Rectal smooth muscle tissue (tissue), 1 donor: ENCODE data around the gene PARD6B.
"Not testable (repeated sequence)": the region's sequence is repeated elsewhere in the genome, so short reads cannot be mapped to it uniquely, and the experiment has no call there.

Experiments
- H3K27ac ChIP-seq: one replicate; pipeline ENCODE4 v1.7.0; 2013; ENCODE audit warnings: low read depth, low read length, inconsistent platforms
- H3K27me3 ChIP-seq: one replicate; pipeline ENCODE4 v1.7.0; 2013; ENCODE audit warnings: low read length; ENCODE audit not compliant: control insufficient read depth, insufficient read depth
- H3K36me3 ChIP-seq: one replicate; pipeline ENCODE4 v1.7.0; 2013; ENCODE audit warnings: low read length; ENCODE audit not compliant: control insufficient read depth, insufficient read depth
- H3K4me1 ChIP-seq: one replicate; pipeline ENCODE4 v1.7.0; 2013; ENCODE audit warnings: low read length; ENCODE audit not compliant: control insufficient read depth, insufficient read depth
- H3K4me3 ChIP-seq: one replicate; pipeline ENCODE4 v1.7.0; 2013; ENCODE audit warnings: low read length
- H3K9ac ChIP-seq: one replicate; pipeline ENCODE4 v1.7.0; 2013; ENCODE audit warnings: low read length

Gene PARD6B

DNA sequence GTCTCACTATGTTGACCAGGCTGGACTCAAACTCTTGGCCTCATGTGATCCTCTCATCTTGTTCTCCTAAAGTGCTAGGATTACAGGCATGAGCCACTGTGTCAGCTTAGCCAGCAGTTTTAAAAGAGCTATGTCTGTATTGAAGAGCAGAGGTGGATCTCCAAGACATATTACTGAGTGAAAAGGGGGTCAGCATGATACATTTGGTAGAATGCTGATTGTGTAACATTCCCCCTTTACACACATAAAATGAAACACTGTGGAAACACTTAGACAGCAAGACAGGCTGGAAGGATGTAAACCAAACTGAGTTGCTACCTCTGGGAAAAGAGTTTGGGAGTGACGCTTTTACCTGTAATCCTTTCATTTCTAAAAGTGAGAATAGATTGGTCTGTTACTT, 38.4 kb upstream of the PARD6B start:
- no peaks in the 10 kb centered on the region for H3K36me3 ChIP-seq
- H3K4me3 ChIP-seq, result no peak overlapping the region
- peaks cover 8% of the 10 kb centered on the region for H3K27me3 ChIP-seq
- no peaks in the 10 kb centered on the region for H3K4me1 ChIP-seq
- no peak overlapping the region for H3K9ac ChIP-seq
- no peak overlapping the region for H3K27ac ChIP-seq

DNA sequence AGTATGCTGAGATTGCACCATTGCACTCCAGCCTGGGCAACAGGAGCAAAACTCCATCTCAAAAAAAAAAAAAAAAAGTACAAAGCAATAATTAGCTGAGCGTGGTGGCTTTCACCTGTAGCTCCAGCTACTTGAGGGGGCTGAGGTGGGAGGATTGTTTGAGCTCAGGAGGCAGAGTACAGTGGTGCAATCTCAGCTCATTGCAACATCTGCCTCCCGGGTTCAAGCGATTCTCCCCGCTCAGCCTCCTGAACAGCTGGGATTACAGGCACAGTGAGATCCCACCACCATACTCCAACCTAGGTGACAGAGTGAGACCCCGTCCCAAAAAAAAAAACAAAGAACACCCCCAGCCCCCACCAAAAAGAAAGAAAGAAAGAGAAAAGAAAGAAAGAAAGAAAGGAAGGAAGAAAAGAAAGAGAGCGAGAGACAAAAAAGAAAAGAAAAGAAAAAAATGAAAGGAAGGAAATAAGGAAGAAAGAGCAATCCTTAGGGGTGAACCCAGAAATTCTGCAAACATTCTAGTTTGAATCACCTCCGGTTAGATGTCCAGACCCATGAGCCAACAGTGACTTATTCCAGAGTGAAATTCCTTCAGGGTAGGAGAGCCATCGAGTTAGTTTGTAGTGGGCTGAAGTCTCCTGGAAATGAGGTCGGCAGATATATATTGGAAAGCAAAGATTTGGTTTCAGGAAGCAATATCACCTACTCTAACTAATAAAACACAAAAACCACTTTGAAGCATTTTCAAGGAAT, 36.8 kb upstream of the PARD6B start:
- Histone ChIP-seq H3K9ac (no peak overlapping the region), H3K4me1 (no peaks in the 10 kb centered on the region), H3K36me3 (no peaks in the 10 kb centered on the region), H3K4me3 (no peak overlapping the region), H3K27ac (no peak overlapping the region), H3K27me3 (peaks cover 8% of the 10 kb centered on the region)

DNA sequence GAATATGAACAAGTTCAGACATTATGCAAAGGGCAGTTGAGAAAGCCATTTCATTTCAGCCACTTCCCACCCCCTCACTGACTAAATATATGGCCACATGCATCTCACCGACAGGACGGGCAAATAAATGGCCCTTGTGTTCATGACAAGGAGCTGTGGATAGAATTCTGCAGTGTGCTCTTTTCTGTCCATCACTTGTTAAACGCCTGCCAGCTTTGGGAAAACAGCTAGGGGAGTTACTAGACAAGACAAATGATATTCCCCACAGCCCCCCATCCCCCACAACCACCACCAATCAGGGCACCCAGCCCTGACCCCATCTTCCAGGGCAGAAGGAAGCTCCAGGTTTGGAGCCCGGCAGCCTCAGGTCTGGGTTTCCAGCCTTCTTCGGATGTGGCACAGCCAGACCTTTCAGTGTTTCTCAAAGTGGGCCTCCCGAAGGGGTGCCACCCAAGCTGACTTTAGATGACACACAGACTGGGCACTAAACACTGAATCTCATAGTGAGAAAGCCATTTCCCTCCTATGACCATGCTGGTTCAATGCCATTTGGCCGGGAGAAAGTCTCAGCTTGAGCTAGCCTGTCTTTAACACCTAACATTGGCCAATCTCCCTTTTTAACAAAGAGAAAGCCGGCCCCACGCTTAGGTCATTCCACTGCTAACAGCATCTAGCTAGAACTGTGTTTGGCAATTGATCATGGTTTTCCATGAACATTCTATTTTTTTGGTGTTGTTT, 36.1 kb upstream of the PARD6B start:
- Histone ChIP-seq H3K27me3 (peaks cover 6% of the 10 kb centered on the region), H3K36me3 (no peaks in the 10 kb centered on the region), H3K4me1 (no peaks in the 10 kb centered on the region), H3K27ac (no peak overlapping the region), H3K4me3 (no peak overlapping the region), H3K9ac (no peak overlapping the region)

DNA sequence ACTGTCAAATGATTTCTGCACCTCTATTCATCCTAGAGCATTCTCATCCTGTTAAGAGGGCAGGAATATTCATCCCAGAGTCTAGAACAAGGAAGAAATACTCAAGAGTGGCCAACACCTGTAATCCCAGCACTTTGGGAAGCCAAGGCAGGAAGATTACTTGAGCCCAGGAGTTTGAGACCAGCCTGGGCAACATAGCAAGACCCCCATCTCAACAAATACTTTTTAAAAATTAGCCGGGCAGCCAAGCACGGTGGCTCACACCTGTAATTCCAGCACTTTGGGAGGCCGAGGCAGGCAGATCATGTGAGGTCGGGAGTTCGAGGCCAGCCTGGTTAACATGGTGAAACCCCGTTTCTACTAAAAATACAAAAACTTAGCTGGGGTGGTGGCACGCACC, 33.1 kb upstream of the PARD6B start:
- not testable (repeated sequence) for H3K9ac ChIP-seq, H3K27ac ChIP-seq, H3K4me3 ChIP-seq, H3K36me3 ChIP-seq, H3K4me1 ChIP-seq, H3K27me3 ChIP-seq

DNA sequence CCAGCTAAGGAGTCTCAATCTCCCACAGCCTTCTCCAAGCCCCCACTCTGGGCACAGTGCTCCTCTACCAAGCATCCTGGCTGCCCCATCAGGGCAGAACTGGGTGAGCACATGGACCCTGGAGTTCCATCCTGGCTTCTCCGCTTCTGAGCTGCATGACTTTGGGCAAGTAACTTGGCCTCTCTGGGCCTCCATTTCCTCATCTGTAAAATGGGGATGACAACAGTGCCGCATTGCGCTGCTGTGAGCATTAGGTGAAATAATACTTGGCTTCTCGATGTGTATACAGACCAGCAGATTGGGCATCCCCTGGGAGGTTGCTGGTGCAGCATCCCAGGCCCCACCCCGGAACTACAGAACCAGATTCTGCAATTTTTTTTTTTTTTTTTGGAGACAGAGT, 31.7 kb upstream of the PARD6B start:
- Histone ChIP-seq H3K36me3 (no peaks in the 10 kb centered on the region), H3K4me1 (no peaks in the 10 kb centered on the region), H3K27me3 (no peaks in the 10 kb centered on the region), H3K27ac (no peak overlapping the region), H3K9ac (no peak overlapping the region), H3K4me3 (no peak overlapping the region)

DNA sequence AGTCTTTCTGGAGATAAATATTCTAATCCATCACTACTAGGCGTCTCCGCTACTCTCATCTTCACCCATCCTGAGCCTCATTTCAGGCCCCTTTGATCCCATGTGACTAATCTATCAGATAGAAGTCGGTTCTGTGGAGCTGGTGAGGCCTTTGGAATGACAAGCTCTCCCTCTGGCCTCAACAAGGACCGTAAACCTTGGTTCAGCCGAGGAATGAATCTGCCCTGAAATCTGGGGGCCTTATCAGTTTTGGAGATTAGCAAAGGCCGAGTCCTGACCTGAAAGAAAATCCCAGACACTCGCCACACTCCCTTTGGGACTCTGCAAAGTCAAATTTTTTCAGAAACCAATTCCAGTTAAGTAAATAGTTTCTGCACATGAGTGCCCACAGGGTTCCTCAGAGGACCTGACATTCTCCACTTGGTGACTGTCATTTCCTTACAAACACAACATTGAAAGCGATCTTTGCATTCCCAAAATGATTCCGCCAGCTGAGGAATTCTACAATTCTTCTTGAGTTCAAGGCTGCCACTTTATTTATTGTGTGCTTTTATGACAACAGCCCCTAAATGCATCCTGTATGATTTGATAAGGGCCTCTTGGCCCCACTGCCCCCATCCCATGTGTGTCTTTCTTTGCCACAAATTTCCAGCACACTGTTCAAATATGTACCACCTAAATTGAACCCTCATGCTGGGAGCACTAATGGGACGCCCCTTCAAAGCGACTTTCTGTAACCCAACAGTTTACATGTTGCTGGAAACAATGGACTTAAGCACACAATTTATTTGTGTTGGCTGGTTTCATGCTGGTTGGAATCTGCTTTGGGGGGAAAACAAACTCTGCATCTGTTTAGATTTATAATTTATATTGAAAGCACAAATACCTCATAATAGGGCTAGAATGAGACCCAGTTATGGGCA, 30.1 kb upstream of the PARD6B start:
- no peak overlapping the region for H3K9ac ChIP-seq
- H3K4me3 ChIP-seq, result no peak overlapping the region
- no peaks in the 10 kb centered on the region for H3K36me3 ChIP-seq
- H3K27ac ChIP-seq, result no peak overlapping the region
- H3K4me1 ChIP-seq, result no peaks in the 10 kb centered on the region
- H3K27me3 ChIP-seq, result no peaks in the 10 kb centered on the region

DNA sequence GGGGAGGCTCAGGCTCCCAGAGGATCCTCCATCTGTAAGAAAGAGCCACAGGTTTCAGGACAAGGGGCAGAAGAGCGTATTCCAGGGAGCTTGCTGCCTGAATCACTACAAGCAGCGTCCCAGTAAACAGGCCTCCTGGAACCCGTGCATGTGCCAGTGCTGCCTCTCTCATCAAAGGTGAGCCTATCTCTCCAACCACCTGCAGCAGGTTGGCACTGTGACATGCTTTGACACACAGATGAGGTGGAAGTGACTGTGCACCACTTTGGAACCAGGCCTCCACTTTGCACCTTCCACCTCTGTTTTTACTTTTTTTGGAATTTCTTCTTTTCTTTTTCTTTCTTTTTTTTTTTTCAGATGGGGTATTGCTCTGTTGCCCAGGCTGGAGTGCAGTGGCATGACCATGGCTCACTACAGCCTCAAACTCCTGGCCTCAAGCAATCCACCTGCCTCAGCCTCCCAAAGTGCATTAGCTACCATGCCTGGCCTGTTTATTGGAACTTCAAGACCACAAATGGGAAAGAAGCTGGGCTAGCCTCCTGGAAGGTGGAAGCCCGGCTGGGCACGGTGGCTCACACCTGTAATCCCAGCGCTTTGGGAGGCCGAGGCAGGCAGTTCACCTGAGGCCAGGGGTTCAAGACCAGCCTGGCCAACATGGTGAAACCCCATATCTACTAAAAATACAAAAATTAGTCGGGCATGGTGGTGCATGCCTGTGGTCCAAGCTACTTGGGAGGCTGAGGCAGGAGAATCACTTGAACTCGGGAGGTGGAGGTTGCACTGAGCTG, 27.5 kb upstream of the PARD6B start:
- H3K4me3 ChIP-seq, H3K9ac ChIP-seq, H3K27ac ChIP-seq, H3K27me3 ChIP-seq, H3K4me1 ChIP-seq, H3K36me3 ChIP-seq: not testable (repeated sequence)

DNA sequence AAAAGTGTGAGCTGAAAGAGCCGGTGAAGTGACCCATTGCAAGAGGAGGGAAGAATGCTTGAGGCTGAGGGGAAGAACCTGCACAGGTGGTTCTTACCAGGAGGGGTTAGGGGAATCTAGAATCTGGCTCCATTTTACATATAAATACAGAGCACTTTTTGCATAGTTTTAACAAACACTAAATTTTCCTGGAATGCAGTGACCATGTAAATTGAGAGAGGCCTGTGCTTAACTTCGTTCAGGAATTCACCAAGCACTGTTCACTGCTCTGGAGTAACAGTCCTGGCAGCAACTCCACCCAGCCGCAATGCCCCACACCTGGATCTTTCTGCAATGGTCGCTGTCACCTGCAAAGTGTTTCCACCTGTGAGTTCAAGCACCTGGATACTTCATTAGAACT, 26.9 kb upstream of the PARD6B start:
- Histone ChIP-seq H3K4me1 (no peaks in the 10 kb centered on the region), H3K27me3 (no peaks in the 10 kb centered on the region), H3K27ac (no peak overlapping the region), H3K36me3 (no peaks in the 10 kb centered on the region), H3K9ac (no peak overlapping the region), H3K4me3 (no peak overlapping the region)

DNA sequence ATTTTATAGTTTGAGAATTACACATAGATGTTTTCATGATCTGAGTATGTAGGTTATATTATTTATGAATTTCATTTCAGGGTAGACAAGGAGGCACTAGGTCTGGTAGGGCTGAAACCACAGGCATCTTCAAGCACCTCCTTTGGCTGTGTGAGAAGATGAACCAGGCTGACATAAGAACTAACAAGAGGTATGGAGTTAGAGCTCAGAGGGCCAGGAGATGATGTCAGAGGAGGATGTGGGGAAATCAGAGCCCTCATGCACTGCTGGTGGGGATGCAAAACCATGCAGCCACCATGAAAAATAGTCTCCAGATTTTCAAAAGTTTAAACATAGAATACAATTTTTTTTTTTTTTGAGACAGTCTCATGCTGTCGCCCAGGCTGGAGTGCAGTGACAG, 26.4 kb upstream of the PARD6B start:
- H3K36me3 ChIP-seq, result no peaks in the 10 kb centered on the region
- no peak overlapping the region for H3K9ac ChIP-seq
- H3K4me3 ChIP-seq, result no peak overlapping the region
- H3K4me1 ChIP-seq, result no peaks in the 10 kb centered on the region
- H3K27me3 ChIP-seq, result no peaks in the 10 kb centered on the region
- no peak overlapping the region for H3K27ac ChIP-seq

DNA sequence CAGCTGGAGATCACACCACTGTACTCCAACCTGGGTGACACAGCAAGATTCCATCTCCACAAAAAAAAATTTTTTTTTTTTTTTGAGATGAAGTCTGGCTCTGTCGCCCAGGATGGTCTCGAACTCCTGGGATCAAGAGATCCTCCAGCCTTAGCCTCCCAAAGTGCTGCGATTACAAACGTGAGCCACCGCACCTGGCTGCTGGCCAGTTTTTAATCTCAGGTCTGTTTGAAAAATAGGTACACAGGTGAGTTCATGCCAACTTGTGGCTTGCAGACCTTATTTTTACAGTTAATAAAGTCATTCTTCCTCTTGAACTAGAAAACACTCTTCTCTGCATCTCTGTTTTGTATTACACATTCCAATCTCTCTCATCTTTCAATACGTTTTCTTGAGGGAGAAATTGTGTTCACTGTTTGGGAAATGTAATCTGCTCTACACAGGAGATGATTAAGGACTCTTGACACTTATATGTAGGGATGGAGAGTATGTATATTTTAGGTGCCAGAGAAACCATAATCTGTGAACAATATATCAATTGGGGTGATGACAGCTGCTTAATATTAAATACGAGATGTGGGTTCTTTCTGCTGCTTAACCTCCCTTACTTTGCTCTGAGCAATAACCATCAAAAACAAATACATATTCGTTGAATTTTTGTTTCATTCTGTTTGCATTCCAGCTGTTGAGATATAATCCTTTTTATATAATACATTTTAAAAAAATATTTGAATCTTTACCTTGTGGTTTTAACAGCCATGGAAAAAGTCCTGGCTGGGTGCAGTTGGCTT, 22.3 kb upstream of the PARD6B start:
- H3K9ac ChIP-seq, result no peak overlapping the region
- H3K4me1 ChIP-seq, result no peaks in the 10 kb centered on the region
- H3K4me3 ChIP-seq, result no peak overlapping the region
- no peaks in the 10 kb centered on the region for H3K27me3 ChIP-seq
- no peaks in the 10 kb centered on the region for H3K36me3 ChIP-seq
- H3K27ac ChIP-seq, result no peak overlapping the region

DNA sequence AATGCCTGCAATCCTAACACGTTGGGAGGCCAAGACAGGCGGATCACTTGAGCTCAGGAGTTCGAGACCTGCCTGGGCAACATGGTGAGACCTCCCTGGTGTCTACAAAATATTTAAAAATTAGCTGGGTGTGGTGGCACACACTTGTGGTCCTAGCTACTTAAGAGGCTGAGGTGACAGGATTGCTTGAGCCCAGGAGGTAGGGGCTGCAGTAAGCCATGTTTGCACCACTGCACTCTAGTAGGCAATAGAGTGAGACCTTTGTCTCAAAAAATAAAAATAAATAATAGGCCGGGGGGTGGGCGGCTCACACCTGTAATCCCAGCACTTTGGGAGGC, 21.8 kb upstream of the PARD6B start:
- H3K36me3 ChIP-seq, result no peaks in the 10 kb centered on the region
- H3K4me3 ChIP-seq, result no peak overlapping the region
- no peaks in the 10 kb centered on the region for H3K4me1 ChIP-seq
- H3K27ac ChIP-seq, result no peak overlapping the region
- no peak overlapping the region for H3K9ac ChIP-seq
- no peaks in the 10 kb centered on the region for H3K27me3 ChIP-seq
